HG03175 (cell line): ENCODE results near the gene RAB26.
"Not testable (repeated sequence)": the region's sequence is repeated elsewhere in the genome, so short reads cannot be mapped to it uniquely, and the experiment has no call there.

Experiments
- ATAC-seq: cut with Tn5 transposase; IDR thresholded peaks from one replicate; pipeline ENCODE4 v1.9.1; 2021; ENCODE audit warnings: mild to moderate bottlenecking, moderate library complexity; ENCODE audit not compliant: unreplicated experiment

The RAB26 gene

DNA sequence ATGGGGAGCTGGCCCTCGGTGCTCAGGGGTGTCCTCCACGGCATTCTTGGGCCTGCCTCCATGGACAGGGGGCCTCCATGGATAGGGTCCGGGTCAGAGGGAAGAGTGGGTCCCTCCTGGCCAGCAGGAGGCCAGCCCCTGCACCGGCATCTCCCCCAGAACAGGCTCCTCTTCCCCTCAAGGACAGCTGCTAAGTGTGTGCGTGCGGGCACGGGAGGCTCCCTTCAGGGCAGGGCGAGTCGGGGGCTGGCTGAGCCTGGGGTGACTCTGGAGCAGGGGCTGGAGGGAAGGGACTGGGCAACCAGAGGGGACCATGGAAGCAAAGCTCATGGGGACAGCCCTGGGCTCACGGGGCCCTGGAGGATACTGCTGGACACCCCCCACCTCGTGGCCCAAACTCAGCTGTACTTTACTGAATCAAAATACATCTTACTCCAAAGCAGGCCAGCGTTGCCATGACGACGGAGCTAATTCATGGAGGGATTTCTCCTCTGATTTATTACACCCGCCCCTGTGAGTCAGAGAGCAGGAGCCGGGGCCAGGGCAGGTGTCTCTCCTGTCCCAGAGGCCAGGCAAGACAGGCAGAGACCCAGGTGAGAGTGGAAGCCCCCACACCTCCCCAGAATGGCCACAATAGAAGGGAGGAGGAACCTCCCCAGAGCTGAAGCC, 45.9 kb downstream of the RAB26 start:
- no peak for ATAC-seq

GRCh38 chr16:2194852-2195321, 46.5 kb downstream of the RAB26 start:
- ATAC-seq: no peak

DNA sequence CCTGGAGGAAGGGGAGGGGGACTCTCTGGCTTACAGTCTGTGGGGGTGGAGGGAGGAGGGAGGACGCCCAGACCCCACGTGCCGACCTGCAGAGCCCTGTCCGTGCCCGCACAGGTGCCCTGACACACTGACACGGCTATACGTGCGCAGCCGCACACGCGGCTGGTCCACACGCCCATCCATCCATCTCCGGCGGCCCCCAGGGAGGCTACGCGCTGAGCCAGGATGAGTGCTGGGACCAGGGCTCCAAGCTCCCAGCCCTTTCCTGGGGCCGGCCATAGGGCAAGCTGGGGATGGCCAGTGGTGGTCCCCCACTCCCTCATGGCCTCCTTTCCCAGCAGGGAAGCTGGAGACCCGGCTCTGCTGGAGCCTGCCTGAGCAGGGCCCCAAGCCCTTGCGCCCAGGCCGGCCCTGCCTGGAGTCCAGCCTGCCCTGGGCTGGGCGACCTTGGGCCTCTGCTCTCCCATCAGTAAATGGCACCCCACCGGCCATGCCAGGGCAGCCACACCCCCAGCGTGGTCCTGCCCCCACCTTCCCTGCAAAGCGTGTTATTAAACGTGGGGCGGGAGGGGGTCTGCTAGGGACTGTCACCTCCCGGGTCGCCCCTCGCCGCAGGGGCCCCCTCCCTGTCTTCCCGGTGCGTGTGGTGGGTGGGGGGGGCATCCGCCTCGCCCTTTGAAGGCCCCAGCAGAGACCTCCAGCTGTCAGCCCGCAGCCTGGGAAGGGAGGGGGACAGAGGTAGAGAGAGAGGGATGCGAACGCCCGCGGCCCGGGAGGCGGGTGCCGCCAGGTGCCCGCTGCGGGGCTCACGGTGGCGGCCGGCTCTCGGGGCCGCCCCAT, 47.1 kb downstream of the RAB26 start:
- ATAC-seq: no peak

- no peak for ATAC-seq
Measured at GRCh38 chr16:2196162-2196980, 47.9 kb downstream of the RAB26 start, which contains the start of gene CASKIN1. TSS of gene CASKIN1 (minus strand) at chr16:2196605. CDS start at chr16:2196432, 173 bp downstream.

DNA sequence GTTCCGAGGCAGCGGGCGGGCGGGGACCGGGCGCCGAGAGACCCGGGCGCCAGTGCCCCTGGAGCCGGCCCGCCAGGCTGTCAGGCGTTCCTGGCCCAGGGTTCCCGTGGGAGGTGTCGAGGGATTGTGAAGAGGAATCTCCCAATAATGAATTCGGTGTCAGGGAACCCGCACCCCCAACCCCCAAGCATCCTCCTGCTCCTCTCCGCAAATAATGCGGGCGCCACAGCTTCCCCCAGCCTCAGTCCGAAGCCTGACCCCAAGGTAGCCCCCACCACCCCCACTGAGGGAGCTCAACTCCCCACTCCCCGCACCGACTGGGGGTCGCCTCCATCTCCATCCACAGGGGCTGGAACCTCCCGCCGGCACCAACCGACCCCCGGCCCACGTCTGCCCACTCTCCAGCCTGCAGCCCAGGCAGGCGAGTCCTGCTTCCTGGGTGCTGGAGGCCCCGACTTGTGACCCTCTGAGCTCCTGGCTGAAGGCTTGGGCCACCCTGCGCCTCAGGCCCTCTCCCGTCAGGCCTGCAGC, 48.6 kb downstream of the RAB26 start:
- no peak for ATAC-seq

DNA sequence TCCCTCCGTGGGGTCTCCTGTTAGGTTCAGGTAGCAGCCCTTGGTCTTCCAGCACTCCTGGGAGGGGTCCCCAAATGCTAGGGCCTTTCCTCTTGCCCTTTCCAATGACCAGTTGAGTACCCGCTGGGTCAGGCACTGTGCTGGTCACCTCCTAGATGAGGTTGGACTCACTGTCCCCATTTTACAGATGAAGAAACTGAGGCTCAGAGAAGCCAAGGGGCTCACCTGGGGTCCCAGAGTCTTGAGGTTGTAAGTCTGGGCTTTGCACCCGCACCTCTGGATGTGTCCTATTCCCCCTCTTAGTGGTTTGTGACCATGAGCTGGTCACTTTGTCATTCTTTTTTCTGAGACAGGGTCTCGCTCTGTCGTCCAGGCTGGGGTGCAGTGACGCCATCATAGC, 49.3 kb downstream of the RAB26 start:
- ATAC-seq: no peak

DNA sequence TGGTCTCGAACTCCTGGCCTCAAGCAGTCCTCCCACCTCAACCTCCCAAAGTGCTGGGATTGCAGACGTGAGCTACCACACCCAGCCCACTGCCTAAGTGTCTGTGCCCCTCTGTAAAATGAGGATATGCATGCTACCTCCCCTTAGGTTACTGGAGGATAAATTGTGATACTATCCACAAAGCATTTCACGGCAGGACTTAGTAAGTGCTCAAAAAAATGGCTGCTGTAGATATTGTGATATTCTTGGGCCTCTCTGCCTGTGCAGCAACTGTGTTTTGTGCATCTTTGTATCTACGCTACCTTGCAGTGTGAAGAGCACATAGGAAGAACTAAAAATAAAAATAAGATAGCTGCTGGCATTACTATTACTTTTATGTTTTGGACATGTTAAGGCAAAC, 49.9 kb downstream of the RAB26 start:
- ATAC-seq: no peak

GRCh38 chr16:2199095-2199494, 50.7 kb downstream of the RAB26 start:
- no peak for ATAC-seq

DNA sequence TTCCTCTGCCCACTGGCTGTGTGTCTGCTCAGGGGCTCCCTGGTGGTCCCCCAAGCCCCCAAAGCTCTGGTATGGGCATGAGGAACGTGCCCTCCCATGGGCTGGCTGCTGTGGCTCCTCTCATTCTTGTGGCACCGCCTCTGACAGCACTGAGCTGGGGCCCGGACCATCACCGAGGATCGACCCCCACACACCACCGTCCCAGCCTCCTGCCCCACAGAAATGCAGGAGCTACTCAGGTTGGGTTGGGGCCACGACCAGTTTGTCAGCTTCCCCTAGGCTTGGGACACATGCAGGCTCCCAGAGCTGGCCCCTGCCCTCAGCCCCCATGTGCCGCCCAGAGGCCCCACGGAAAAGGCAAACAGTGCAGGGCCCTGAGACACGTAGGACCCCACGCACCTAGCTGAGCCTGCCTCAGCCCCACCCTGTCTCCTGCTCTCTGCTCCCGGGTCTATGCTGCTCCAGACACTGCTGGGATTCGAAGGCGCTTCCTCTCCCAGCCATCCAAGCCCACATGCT, 51.3 kb downstream of the RAB26 start:
- no peak for ATAC-seq

DNA sequence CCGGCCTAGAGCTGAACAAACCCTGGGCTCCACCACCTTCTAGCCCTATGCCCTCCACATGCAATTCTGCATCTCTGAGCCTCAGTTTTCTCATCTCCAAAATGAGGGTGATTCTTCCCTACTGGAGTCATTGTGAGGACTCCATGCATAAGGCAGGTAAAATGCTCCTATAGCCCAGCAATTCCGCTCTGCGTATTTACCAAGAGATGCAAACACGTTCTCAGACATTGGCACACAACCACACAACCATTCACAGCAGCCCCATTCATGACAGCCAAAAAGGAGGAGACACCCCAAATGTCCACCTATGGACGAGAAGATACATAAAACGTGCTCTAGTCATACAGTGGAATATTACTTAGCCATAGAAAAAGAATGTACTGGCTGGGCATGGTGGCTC, 51.9 kb downstream of the RAB26 start:
- no peak for ATAC-seq

DNA sequence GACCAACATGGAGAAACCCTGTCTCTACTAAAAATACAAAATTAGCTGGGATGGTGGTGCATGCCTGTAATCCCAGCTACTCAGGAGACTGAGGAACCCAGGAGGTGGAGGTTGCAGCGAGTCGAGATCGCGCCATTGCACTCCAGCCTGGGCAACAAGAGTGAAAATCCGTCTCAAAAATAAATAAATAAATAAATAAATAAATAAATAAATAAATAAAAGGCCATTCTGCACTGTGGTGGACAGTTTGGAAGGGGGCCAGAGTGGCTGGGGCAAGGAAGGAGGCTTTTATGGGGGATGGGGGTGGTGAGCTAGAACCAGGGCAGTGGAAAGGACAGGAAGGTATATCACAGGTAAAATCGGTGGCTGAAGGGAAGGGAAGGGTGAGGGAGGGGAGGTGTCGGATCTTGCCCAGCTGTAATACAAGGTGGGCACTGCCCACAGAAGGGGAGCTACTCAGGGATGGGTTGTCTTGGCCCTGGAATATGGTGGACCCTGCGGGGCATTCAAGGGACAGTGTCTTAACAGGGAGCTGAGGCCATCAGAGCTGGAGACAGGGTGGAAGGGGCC, 54.8 kb downstream of the RAB26 start:
- not testable (repeated sequence) for ATAC-seq
